Fibroblast of pulmonary artery (primary cell): ENCODE measurements around the gene PPP1CB.
"Not testable (repeated sequence)": the region's sequence is repeated elsewhere in the genome, so short reads cannot be mapped to it uniquely, and the experiment has no call there.

Source experiments
- DNase-seq: peaks from one replicate; pipeline ENCODE4 v3.0.0-alpha.2; 2010; ENCODE audit warnings: low read depth
- H3K4me3 ChIP-seq: replicated peaks from 2 replicates; pipeline ENCODE4 v1.5.1; 2011; ENCODE audit warnings: low read depth, mild to moderate bottlenecking, control low read depth, low read length, moderate library complexity
- CTCF ChIP-seq: IDR thresholded peaks from 2 replicates; pipeline ENCODE4 v1.5.1; 2011; ENCODE audit warnings: mild to moderate bottlenecking, control low read depth, low read length, inconsistent platforms; ENCODE audit errors: missing control alignments

The PPP1CB gene

GRCh38 chr2:28737655-28738054 is 14.0 kb upstream of the PPP1CB start:
- no peak for DNase-seq
- H3K4me3 ChIP-seq, result no peak overlapping the region
- TF ChIP-seq CTCF, result no peak

GRCh38 chr2:28742619-28743018 is 9.0 kb upstream of the PPP1CB start:
- DNase-seq, H3K4me3 ChIP-seq: not testable (repeated sequence)

GRCh38 chr2:28745225-28745624 is 6.4 kb upstream of the PPP1CB start:
- DNase-seq, result no peak
- H3K4me3 ChIP-seq, result no peak overlapping the region
- no peak for TF ChIP-seq CTCF

GRCh38 chr2:28745876-28746275 is 5.8 kb upstream of the PPP1CB start:
- no peak for TF ChIP-seq CTCF
- no peak overlapping the region for H3K4me3 ChIP-seq
- no peak for DNase-seq

- TF ChIP-seq CTCF, result no peak
- no peak overlapping the region for H3K4me3 ChIP-seq
- no peak for DNase-seq
Measured at GRCh38 chr2:28746429-28747111, 5.1 kb upstream of the PPP1CB start.

GRCh38 chr2:28747714-28748113 is 3.9 kb upstream of the PPP1CB start:
- H3K4me3 ChIP-seq, result no peak overlapping the region
- TF ChIP-seq CTCF, result no peak
- DNase-seq, result no peak

- no peak for DNase-seq
- no peak for TF ChIP-seq CTCF
- H3K4me3 ChIP-seq, result no peak overlapping the region
Measured at GRCh38 chr2:28748176-28748575, 3.5 kb upstream of the PPP1CB start.
